ENCODE data around the gene SYNCRIP. TPM values are rescaled to one million over a fixed set of nuclear protein-coding genes. Genes with fewer than 3 reads are reported as not detected.
A peak's percentile ranks its signal among the peaks of the same experiment; 100 is the strongest.
"Not testable (repeated sequence)": the region's sequence is repeated elsewhere in the genome, so short reads cannot be mapped to it uniquely, and the experiment has no call there.

Gene SYNCRIP
- total and polyA plus RNA-seq, 8 donors = 72.2 to 182 (median 156) TPM

DNA sequence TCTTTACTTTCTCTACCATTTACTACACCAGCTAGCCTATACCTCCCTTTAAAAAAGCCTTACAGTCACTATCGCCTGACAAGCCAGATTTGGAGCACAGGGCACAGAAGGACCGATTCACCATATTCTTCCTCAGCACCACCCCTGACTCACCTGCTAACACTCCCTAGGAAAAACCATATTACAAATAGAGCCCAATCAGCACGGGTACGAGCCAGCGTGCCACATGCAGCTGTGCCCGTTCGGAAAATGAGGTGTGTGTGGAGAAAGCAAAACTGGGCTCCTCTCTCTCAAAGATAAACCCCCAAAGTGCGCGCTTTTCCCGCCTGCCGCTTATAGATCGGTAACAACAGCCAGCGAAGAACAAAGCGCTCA lies 1.2 kb downstream of the SYNCRIP start:
- Histone ChIP-seq H3K9me3 (no peaks in the 10 kb centered on the region), H3K36me3 (peaks cover 0 to 37% of the 10 kb centered on the region in 2 donors), H3K27me3 (no peaks in the 10 kb centered on the region), H3K27ac (peak overlapping the region; percentile 98 to 99), H3K4me1 (peaks cover 21 to 61% of the 10 kb centered on the region in 2 donors), H3K4me3 (peak overlapping the region; percentile 94 to 97)
- TF ChIP-seq CTCF (IDR thresholded peaks at IDR 0.05) = no peak
- ATAC-seq (no peak), DNase-seq (peak in 1 of 4 donors; percentile 5)
- intact Hi-C loops (cut with DNase I) = loop anchor here in 1 of 2 donors (5.0 kb wide), 1 partner anchor 36 kb away; no protein-coding TSS in a partner anchor

GRCh38 chr6:85640821-85641220 lies 1.9 kb downstream of the SYNCRIP start:
- ATAC-seq = no peak
- peak in 2 of 4 donors; percentile 5 to 13 for DNase-seq
- Histone ChIP-seq H3K27ac (no peak overlapping the region), H3K4me3 (peak overlapping the region; percentile 94 to 97), H3K4me1 (peaks cover 21 to 64% of the 10 kb centered on the region in 2 donors), H3K27me3 (no peaks in the 10 kb centered on the region), H3K9me3 (no peaks in the 10 kb centered on the region), H3K36me3 (peaks cover 3 to 44% of the 10 kb centered on the region in 2 donors)
- TF ChIP-seq CTCF (IDR thresholded peaks at IDR 0.05) = no peak
- intact Hi-C loops (cut with DNase I) = loop anchor here in 1 of 2 donors (5.0 kb wide), 1 partner anchor 36 kb away; no protein-coding TSS in a partner anchor

DNA sequence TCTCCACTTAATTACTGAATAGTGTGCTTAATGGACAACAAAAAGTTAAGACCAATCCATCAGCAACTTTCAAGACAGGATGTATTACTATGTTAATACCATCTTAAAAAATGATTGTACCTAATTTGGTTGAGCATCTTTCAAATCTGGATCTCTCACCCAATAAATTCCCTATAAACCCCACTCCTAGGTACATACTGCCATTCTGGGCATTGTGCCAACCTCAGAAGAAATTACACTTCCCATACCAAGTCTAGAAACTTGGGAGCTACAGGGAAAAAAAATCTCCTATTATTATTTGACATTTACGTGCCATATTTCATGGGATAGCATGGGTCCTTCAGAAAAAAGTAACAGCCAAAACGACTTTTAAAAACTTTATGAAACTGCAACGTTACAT lies 5.1 kb downstream of the SYNCRIP start:
- no peaks in the 10 kb centered on the region for H3K27me3 ChIP-seq
- peaks cover 21 to 53% of the 10 kb centered on the region in 2 donors for H3K4me1 ChIP-seq
- no peak for ATAC-seq
- no peak for DNase-seq
- intact Hi-C loops (cut with DNase I) = no loop called here
- no peak overlapping the region for H3K27ac ChIP-seq
- TF ChIP-seq CTCF (IDR thresholded peaks at IDR 0.05) = no peak
- H3K4me3 ChIP-seq = no peak overlapping the region
- no peaks in the 10 kb centered on the region for H3K9me3 ChIP-seq
- peaks cover 8 to 76% of the 10 kb centered on the region in 2 donors for H3K36me3 ChIP-seq

DNA sequence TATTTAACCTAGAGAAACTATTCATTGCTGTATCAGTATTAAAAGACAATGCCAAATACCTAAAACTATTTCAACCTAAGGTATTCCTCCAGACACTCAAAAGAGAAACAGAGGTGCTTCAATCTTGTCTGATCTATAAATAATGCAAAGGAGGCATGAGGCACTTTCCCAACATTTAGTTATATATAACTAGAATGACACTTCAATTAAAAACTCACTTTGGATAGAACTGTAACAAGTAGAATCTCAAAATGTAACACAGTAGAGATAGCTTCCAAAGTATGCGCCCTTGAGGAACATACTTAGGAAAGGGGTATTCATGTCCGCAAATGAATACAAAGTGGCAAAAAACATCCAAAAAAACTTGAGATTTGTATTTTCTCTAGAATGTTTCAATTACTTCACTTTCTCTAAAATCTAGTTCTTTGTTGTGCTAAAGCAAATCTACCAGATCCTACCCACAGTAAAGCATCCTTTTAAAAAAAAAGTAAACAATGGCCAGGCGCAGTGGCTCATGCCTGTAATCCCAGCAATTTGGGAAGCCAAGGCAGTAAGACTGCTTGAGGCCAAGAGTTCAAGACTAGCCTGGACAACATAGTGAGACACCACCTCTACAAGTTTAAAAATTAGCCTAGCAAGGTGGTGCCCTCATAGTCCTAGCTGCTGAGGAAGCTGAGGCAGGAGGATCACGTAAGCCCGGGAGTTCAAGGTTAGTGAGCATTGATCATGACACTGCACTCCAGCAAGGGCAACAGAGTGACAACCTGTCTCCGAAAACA lies 10.3 kb downstream of the SYNCRIP start:
- Histone ChIP-seq H3K9me3 (no peaks in the 10 kb centered on the region), H3K27ac (no peak overlapping the region), H3K36me3 (peaks cover 8 to 100% of the 10 kb centered on the region in 2 donors), H3K27me3 (no peaks in the 10 kb centered on the region), H3K4me1 (peaks cover 0 to 20% of the 10 kb centered on the region in 2 donors), H3K4me3 (no peak overlapping the region)
- ATAC-seq = no peak
- no peak for TF ChIP-seq CTCF (IDR thresholded peaks at IDR 0.05)
- DNase-seq = no peak
- intact Hi-C loops (cut with DNase I) = no loop called here

- H3K4me3 ChIP-seq; intact Hi-C loops (cut with DNase I); H3K4me1 ChIP-seq; DNase-seq; H3K9me3 ChIP-seq; H3K27ac ChIP-seq; ATAC-seq; H3K27me3 ChIP-seq: not testable (repeated sequence)
- peaks cover 5 to 99% of the 10 kb centered on the region in 2 donors for H3K36me3 ChIP-seq
Measured at GRCh38 chr6:85631117-85631516, 11.6 kb downstream of the SYNCRIP start.
